Superior temporal gyrus (tissue), 1 donor: ENCODE results near the gene COL4A1.

Source experiments
- DNase-seq: peaks from one replicate; pipeline ENCODE4 v3.0.0-alpha.2; 2016; ENCODE audit errors: extremely low spot score

COL4A1 gene

DNA sequence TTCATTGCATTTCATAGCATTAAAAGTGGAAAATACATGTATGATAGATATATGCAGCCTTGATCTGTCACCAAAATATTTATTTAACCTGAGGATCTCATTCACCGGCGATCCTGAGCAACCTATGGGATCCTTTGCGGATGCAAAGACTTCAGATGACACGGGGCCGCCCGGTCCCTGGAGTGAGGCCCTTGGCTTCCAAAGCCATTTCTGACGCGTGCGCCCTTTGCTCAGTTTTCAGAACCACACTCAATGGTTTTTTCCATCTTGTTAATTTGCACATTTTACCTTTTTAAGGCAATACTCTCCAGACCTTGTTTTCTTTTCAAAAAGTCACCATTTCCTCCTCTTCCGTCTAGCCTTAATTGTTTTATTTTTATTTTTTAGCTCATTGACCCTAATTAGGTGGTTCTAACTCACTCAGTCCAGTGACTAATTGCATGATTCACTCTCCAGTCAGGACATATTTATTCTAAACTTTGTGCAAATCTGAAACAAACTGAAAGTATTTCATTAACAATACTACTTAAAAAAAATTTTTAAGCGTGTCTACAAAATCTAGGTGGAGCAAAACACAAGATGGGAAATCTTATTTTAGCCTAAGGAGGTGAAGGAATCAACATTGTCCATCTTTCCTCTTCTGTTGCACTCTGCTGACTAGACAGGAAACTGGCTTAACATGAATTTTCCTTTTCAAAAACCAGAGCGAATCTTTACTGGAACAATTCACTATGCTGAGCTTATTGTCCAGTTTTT lies 47.9 kb downstream of the COL4A1 start:
- DNase-seq, result no peak

DNA sequence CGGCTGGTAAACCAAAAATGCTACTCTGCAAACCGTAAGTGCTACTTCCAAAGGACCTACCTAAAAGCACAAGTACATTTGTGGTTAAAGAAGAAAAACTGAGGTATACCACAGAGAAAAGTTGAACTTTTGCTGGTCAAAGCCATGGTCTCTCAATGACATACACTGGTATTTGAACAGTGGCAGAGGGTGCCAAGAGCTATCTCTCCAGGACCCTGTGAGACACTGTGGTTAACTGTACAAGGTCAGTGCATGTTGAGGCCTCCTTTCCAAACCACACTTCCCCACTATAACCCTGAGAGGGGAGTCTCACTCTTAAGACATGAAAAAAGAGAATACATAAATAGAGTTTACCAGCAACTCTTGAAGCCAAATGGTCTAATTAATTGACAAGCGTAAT lies 49.5 kb downstream of the COL4A1 start:
- no peak for DNase-seq

DNA sequence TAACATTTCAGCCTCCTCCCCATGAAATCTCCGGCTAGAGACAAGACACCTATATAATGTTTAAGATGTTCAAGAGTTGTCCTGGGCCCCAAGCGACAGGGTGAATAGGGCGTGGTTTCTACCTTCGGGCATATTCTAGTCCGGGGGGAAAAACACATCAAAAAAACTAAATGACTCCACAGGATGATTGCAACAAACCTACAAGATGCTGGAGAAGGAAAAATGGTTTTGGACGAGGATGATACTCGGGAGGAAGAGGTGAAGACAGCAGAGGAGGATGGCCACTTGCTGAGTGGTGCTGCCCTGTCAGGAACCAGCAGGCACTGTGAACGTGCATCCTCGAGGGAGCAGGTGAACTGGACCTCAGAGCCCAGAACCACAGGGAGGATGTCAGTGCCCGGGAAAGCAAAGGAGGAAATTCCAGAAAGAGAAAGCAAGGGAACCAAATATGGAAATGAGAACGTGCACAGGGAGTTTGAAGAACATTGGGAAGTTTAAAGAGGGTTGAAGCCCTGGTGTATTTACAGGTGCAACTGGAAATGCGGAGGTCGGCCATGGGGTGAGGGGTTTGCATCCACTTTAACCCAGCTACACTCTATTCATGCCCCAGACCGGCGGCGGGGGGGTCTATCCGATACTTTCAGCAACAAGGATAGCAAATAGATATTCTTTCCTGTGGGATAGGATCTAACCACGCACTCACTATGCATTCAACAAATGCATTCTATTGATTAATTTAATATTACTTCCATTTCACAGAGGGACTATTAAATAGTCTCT lies 50.6 kb downstream of the COL4A1 start:
- DNase-seq, result no peak

DNA sequence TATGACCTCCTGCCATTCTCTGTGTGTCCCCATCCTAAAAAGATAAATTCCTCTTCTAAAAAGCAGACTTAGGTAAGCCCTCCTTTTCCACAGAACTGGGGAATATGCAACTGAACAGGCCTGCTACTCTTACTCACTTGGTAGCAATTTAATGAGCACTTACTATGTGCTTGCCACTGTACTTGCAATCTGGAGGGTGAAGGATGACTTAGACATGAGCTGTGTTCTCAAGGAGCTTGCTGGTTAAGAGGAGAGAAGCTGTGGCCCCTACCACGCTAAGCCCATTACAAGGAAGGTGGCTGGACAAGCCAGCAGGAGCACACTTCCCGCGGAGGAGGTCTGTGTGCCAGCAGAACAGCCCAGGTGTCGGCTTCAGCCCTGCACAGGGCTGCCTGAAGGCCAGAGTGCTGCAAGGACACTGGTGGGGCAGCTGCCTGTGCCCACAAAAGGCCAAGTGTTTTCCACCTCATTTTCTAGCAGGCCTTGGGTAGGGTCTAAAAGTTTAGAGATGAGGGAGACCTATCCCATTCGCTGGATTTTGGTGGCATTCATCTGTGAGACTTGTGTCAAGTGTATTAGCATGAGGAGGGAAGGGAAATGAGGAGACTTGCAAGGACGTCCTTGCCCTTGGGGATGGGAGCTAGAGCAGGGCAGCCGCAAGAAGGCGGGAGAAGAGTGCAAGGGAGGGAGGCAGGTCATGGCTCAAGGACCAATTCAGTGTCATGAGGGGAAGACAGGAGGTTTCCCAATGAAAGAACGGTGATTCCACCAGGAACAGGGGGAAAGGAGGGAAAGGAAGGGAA lies 52.0 kb downstream of the COL4A1 start:
- no peak for DNase-seq

DNA sequence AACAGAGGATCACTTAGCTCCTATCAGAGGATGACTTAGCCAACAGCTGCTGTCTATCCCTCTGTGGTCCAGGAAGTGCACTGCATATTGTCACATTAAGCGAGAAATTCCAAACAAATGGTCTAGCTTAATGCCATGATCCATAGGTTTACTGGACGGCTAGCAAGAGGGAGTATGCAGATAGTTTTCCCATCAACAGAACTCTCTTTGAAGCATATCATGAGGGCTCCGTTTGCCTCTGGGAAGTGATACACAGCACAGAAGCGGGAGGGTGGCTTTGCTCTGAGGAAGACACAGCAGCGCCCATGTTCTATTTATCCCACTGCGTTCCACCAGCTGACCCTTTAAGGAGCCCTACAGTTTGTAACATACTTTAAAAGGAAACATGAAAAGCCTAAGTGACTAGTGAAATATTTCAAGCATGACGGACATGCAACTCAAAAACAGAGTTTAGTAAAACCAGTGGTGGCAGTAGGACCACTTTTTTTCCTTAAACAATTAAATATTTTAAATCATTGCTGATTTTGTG lies 52.7 kb downstream of the COL4A1 start:
- DNase-seq, result no peak

DNA sequence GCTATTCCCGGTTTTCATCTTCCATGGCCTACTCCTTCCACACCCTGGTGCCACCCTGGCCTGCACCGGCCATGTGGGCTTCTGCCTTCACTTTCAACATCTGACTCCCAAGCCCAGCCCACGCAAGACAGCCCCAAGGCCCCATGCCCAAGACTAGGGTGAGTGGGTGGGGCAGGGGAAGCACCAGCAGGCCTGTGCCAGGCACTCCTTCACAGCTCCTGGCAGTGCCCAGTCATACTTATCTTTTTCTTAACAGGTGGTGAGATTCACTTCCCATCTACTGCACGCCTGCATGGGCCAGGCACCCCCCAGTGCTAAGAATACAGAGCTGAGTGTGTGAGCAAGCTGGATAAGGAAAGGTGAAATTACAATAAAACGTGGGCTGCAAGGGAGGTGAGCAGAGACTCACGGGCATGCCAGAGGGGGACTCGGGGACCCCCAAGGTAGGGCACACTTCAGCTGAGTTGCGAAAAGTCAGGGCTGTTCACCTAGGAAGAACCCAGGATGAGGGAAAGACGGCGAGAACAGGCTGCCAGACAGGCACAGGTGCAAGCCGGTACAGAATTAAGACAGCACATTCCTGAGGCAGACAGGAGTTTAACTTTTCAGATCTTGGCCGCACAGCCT lies 55.7 kb downstream of the COL4A1 start:
- no peak for DNase-seq

DNA sequence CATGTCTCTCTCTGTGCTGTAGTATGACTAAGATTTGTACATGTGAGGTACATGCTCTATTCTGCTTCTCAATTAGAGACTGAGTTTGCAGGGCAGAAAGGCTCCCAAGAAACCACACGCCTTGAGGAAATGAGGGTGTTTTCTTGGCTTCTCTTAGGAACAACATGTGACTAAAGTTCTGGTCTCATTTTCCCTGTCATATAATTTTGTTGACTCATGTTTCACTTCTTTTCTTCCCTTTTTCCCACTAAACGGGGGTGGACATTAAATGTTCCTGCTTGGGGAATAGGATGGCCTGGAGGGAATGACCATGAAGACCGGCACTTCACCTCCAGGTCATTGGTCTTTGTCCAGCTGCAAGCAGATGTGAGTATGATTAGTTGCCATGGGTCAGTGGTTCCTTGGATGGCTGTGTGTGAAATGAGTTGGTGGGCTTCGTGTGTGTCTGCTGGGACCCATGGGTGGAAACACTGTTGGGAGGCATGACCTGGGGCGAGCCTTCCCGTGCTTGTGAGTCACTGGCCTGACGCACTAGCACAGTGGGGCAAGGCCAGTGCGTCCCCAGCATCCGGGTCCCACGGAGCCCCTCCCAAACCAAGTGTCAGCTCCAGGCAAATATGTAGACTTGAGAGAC lies 56.6 kb downstream of the COL4A1 start:
- DNase-seq, result no peak

DNA sequence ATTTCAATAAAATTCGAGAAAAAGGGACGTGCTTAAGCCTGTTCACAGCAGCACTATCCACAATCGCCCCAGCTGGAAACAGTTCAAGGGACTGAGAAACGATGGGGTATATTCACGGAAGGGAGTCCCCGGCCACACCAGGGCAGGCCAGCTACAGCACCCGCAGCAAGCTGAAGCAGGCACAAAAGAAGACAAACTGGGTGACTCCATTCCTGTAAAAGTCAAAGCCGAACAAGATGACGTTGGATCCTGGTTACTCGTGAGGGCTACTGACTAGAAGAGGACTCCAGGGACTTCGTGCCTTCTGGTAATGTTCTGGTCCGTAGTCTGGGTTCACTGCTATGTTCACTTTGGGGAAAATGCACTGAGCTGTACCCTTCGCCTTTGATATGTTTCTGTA lies 57.6 kb downstream of the COL4A1 start:
- DNase-seq, result no peak

DNA sequence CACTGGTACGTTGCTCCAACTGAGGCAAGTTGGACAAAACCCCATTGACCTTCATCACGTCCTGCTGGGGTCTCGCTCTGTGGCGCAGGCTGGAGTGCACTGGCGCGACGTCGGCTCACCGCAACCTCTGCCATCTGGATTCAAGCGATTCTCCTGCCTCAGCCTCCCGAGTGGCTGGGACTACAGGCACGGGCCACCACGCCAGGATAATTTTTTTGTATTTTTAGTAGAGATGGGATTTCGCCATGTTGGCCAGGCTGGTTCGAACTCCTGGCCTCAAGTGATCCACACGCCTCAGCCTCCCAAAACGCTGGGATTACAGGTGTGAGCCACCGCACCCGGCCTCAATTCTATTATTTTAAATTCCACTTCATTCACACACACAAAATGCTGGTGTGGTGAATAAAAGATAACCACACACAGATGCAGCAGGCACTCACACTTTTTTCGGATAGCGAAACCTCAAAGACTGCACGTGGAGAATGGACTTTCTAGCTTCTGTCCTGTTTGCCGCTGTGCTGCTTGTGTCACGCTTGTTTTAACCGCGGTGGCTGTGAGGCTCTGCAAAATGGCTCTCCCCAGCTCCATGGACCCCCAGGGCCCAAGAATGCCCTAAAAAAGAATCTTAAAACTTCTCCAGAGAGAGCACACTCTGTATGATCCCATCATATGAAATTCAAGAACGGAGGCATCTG lies 58.4 kb downstream of the COL4A1 start:
- DNase-seq, result no peak

DNA sequence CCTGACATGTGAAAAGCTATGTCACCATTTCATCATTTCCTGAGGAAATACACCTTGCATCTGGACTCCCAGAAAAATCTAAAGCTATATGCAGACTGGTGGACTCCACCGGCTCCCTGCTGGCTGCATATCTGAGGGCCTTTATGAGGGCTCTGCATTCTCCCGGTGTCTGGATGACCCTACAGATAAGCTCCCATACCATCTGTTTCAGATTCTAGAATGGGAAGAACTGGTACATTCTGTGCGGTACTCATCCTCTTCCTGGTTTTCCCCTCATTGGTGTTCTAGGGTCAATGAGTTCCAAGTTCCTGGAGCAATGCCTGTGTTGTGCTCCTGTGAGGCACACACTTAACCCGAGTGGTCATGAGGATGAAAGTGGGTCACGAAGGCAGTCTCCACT lies 60.4 kb downstream of the COL4A1 start:
- no peak for DNase-seq

DNA sequence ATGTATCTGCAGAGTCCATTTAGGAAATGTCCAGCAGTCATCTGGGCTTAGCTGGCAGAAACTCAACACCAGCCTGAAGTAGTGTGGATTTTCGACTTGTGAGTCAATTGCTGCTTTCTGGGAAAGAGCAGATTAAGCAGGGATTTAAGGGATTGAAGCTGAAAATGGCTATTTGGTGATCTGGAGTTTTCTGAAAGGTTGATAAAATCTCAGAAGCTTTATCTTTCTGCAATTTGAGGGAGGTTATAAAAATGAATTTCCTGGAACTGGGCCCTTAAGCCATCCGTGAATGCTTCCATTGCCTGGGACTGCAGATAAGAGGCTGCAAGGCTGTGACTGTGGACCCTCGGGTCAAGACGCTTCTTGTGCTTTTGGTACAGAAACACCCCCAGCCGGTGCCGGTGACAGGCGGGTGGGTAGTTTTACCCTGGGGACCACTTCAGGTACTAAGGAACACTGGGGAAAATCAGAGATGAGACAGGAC lies 61.5 kb downstream of the COL4A1 start:
- no peak for DNase-seq

DNA sequence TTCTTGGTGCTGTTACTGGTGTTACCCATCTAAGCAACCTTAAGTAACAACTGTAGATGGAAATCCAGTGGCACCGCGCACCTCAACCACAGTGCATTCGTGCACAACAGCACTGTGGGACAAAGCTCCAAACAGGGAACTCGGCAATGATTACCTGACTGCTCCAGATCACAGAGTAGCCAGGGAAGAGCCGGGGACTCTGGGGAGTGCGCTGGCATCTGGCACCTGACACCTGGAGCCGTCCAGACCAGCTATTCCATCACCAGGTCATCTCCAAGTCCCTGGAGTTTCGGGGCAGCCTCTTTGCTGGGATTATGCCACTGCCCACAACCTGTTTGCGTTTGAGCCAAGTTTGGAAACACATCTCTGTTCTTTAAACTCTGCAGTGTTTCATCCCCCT lies 62.0 kb downstream of the COL4A1 start:
- no peak for DNase-seq

DNA sequence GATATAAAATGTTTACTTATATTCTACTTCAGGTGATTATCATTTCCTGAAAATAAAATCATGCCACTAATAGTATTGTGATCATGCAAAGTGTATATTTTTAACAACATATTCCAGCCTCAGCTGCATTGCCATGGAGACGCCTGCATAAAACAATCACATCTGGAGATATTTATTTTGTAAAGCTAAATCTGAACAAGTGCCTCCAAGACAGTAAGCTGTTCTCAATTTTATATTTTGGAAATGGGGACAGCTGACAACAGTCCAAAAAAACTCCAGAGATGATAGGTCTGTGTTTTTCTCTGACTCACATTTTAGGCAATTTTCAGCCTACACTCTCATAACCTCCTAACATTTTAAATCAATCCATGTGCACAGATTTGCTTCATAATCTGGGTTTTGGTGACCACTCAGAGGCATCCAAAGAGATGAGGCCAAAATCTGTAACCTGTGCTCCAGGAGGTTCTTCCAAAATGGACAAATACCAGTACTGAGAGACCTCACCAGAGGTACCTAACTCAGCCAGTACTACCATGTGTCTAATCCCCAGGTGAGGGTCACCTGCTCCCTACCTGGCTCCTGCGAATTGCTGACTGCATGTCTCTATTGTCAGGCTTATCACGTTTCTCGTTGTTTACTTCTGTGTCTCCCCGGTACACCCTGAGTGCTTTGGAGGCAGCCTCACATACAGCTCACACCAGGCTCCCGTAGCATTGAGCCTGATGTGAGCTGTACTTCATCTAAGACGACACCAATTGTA lies 62.7 kb downstream of the COL4A1 start:
- no peak for DNase-seq

DNA sequence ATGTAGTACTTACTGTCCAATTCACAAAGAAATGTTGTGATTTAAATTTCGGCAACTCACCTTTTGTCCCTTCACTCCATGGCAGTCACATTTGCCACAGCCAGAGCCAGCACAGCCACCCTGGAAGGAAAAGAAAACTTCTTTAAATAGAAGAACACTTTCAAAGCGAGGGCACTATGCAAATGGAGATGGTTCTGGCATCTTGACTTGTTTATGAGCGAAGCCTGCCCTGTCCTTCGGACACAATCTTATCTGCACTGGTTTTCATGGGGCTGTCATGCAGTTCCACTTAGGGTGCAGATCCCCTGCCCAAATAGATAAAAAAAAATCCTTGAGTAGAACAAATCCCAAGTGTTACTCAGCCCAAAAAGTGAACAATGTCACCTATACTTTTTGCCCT lies 64.3 kb downstream of the COL4A1 start:
- DNase-seq, result no peak

DNA sequence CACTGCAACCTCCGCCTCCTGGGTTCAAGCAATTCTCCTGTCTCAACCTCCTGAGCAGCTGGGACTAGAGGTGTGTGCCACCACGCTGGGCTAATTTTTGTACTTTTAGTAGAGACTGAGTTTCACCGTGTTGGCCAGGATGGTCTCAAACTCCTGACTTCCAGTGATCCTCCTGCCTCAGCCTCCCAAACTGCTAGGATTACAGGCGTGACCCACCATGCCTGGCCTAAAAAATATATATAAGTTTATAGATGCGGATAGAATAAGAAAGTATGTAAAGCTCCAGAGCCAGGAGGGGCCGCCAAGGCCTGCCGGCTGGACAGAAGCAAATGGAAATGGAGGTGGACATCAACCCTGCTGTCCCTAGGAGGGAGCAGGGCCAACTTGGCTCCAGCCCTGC lies 66.0 kb downstream of the COL4A1 start:
- DNase-seq, result no peak

DNA sequence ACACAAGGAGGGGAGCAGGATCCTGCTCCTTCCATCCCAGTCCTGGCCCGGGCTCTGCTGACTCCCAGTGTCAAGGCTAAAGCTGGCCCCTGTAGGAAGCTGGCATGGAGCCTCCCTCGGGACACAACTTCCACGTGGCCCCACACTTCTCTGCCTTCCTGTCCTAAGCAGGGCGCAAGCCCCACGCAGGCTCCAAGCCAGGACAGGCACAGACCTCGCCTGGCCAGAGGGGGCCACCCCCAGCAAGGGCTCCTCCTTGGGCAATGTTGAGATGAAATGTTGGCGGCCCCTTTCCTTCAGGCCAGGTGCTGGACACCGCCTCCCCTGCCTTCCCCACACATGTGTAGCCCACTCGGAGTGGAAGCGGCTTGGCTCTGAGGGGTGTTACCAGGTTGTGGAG lies 66.6 kb downstream of the COL4A1 start:
- no peak for DNase-seq

DNA sequence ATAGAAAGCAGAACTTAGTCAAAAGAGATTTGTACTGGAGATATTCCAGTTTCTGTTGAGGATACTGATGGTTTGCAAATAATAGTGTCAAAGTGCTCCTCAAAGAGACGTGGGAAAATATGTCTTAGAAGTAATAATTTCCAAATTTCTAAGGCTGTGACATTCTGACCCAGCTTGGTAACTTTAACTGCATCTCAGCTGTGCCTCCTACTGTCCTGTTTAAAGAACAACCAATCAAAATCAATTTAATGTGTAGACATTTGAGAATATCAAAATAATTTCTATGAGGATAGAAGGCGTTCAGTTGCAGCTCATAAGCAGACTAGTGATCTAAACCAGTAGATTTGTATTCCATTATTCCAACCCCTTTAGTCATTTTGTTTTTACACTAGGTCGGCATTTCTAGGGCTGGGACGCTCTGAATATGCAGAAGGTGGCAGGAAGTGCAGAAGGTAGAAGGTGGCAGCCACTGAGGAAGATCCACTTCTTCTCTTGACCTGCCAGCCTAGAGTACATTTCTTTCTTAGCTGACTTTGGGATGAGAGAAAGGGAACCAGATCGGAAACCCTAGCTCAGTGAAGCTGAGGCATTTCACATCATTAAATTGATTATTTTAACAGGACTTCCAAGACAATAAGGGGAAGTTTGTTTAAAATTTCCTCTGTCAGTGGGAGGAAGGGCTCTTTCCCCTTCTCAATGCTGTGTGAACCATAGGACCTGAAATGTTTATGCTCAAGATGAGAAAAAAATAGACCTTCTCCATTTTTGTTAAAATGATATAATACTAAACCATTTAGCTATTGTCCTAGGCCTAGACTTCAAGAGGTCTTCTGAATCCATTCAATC lies 67.5 kb downstream of the COL4A1 start:
- DNase-seq, result no peak

DNA sequence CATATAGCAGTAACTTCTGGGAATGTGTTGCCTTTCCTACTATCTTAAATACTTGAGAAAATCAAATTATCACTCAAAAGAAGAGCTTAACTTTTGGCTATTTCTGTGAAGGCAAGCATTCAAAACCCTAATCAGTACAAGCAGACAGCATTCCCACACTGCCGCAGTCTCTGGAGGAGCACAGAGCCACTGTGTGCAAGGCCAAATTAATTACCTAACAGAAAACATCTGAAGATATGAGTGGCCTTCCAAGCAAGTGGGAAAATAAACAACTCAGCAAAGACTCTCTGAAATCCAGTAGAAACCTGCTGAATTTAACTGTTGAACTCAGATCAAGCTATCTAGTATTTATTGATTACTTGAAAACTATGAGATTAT lies 68.2 kb downstream of the COL4A1 start:
- DNase-seq, result no peak
